RWPE1 (cell line): Measurements from ENCODE around the gene SLC39A11.

ENCODE experiments used
- CTCF ChIA-PET: fragments of 350-600 bp; sonication (Branson Sonifier 250); formaldehyde crosslinking; extraction: SDS; loops from one replicate; lab custom pipeline; 2021; lab: Yijun Ruan, JAX
- POLR2A ChIA-PET: fragments of 400-600 bp; formaldehyde crosslinking; extraction: SDS; loops from one replicate; lab custom pipeline; 2020; ENCODE audit warnings: antibody characterized with exemption; ENCODE audit not compliant: low non-redundant PET; lab: Yijun Ruan, JAX
- DNase-seq: peaks from one replicate; pipeline ENCODE4 v3.0.0; 2012; ENCODE audit warnings: low spot score
- H3K27ac ChIP-seq: fragments of 450-650 bp; 2 replicates; pipeline ENCODE4 v1.5.1; 2017
- TF ChIP-seq, protein P1 (sequence below): fragments of 450-650 bp; conservative IDR thresholded peaks from 2 replicates; pipeline ENCODE4 v1.5.1; 2017; ENCODE audit warnings: low read depth, mild to moderate bottlenecking

Gene SLC39A11

DNA sequence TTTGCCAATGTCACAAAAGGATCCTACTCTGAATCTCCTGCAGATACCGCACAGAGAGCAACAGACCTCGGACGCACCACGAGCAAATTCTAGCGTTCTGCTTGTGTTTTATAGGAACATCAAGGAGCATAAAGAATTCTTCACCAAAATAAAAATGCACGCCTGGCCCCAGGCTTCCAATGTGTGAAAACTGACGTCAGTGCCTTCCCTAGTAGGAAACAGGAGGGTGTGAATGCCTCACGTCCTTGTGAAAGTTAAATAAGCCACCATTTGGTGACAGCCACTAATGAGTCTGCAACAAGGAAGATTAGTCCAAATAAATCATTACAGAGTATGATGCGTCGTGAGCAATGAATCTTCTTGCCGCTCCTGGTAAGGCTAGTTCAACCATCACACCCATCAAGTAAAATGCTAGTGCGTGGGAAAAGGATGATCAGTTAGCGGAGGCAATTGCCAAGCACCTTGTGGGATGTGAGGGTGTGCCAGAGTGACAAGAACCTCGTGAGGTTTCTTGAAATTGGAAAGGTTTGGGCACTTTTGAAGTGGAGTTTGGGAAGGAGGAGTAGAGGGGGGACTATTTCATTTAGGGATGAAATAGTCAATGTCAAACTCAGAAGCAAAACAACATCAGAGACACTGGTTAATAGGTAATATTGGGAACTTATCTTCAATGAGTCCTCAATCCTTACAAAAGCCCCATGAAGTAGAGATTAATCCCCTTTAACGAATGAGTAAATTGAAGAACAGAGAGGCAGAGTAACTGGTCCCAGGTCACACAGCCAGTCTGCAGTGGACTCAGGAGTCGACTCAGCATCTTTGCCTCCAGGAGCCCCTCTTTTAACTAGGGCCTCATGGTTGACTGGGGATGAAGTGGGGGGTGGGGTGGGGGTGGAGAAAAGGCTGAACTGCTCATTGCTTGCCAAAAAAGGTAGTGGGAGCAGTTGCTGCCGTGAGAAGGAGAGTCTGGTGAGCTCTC, 238.8 kb downstream of the SLC39A11 start:
- no peak overlapping the region for H3K27ac ChIP-seq
- ChIA-PET POLR2A (no interaction called here), CTCF (no interaction called here)
- no peak for DNase-seq
- TF ChIP-seq, protein P1, sequence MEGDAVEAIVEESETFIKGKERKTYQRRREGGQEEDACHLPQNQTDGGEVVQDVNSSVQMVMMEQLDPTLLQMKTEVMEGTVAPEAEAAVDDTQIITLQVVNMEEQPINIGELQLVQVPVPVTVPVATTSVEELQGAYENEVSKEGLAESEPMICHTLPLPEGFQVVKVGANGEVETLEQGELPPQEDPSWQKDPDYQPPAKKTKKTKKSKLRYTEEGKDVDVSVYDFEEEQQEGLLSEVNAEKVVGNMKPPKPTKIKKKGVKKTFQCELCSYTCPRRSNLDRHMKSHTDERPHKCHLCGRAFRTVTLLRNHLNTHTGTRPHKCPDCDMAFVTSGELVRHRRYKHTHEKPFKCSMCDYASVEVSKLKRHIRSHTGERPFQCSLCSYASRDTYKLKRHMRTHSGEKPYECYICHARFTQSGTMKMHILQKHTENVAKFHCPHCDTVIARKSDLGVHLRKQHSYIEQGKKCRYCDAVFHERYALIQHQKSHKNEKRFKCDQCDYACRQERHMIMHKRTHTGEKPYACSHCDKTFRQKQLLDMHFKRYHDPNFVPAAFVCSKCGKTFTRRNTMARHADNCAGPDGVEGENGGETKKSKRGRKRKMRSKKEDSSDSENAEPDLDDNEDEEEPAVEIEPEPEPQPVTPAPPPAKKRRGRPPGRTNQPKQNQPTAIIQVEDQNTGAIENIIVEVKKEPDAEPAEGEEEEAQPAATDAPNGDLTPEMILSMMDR = no peak

DNA sequence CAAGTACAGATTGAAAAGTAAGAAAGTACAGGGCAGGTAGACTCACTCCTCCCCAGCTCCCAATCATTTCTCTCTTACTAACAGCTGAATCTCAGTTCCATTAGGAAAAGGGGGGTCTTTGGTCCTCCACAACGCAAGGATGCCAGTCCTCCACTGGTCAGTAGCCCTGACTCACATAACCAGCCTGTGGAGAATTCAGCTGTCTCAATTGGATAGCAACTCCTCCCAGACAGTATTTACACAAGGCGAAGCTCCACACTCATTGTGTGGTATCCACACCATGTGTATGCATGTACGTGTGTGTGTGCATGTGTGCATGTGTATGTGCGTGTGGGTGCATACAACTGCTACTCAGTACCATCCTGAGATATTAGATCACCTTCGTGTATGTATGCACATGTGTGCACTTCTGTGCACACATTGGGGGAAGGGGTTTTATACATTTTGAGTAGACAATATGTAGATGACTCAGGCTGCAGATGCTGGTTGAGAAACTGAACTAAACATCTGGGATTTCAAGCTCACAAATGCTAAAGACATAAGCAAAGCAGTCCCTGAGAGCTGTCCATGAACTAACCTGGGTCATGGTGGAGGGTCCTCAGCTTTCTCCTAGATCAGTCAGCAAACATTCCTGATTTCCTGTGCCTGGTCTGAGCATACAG, 240.1 kb downstream of the SLC39A11 start:
- ChIA-PET CTCF (interaction anchor here (0.6 kb wide), 1 partner anchor 85 kb away, joined by 4 read pairs; no protein-coding TSS in a partner anchor), POLR2A (no interaction called here)
- H3K27ac ChIP-seq = no peak overlapping the region
- DNase-seq = no peak
- TF ChIP-seq, protein P1 = no peak

DNA sequence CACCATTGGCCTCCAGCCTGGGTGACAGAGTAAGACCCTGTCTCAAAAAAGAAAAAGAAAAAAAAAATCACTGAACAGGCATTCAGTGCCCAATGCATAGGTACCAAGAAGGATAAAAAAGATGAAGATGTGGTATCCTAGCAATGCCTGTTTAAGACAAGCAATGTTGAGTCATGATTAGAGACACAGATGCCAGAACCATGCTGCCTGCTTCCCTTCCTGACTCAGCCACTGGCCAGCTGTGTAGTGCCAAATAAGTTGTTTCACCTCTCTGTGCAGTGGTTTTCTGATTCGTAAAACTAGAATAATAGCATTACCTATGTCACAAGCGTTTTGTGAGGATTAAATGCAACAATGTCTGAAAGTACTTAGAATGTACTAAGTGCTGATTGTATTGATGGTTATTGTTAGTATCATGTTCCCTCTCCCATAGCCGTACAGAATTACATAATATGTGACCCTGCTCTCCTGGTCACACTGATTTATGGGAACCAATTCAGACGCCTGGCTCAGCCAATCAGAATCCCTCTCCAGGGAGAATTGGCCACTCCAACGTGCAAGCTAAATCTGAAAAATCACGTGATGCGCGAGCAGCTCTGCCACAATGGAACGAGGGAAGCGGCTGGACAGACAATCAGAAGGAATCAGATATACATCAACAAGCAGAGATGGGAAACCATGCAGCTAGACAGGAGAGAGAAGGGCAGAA, 241.9 kb downstream of the SLC39A11 start:
- CTCF ChIA-PET = interaction anchor here (0.6 to 0.7 kb wide), 2 partner anchors 17 to 241 kb away, joined by 3 read pairs; no protein-coding TSS in a partner anchor
- DNase-seq = peak; percentile 9

DNA sequence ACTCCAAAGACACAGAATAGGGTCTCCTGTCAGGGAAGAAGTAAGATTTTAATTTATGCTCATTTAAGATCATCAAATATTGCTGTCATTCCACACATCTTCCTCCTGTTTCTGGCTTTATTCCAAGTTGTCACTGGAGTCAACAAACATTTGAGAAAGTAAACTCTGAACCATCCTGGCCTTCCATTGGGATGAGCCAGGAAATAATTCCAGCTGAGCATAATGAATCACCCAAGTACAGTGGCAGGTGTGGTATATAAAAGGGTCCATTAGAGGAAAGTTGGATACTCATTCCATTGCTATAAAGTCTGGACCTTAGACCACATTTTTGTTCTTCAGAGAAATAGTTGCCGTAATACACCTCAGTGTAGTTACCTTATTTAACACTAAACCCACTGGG, 246.1 kb downstream of the SLC39A11 start:
- POLR2A ChIA-PET = no interaction called here
- no peak for DNase-seq
- CTCF ChIA-PET = no interaction called here
- TF ChIP-seq, protein P1 = no peak
- H3K27ac ChIP-seq = no peak overlapping the region

More for the DNA sequence above, 241.9 kb downstream of the SLC39A11 start:
- POLR2A ChIA-PET = no interaction called here
- TF ChIP-seq, protein P1 = no peak
- H3K27ac ChIP-seq = no peak overlapping the region

DNA sequence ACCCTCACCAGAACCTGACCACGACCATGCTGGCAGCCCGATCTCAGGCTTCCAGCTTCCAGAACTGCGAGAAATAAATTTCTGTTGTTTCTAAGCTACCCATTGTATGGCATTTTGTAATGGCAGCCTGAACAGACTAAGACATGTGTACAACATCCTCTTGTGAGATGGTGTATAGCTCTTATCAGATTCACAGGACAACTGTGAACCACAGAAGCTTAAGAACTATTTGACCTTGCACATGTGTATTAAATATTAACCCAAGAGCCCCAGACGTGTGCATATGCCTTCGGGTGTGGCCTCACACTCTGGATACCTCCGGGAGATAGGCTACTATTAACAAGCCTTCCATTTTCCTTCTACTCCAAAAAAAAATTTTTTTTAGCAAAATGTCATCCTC, 248.9 kb downstream of the SLC39A11 start:
- no peak for DNase-seq
- ChIA-PET CTCF (interaction anchor here (0.7 kb wide), 1 partner anchor 839 kb away, joined by 3 read pairs; no protein-coding TSS in a partner anchor), POLR2A (no interaction called here)
- H3K27ac ChIP-seq = no peak overlapping the region
- TF ChIP-seq, protein P1 = no peak

DNA sequence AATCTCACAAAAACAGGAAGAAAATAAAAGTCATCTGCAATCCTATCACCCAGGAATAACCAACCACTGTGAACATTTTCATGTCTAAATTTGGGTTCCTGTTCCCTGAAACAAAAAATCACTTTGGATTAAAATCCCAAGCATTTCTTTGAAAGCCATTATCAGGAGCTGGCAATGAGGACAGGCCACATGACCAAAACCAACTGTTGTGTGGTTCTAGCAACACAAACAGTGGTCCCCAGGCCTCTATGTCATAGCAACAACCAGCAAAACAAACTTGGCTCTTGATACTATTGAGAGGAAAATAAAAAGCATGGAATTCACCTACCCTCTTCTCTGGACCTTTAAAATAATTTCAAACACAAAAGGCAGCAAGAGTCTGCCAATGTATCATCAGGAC, 252.5 kb downstream of the SLC39A11 start:
- no peak for DNase-seq
- POLR2A ChIA-PET = no interaction called here
- CTCF ChIA-PET = interaction anchor here (0.6 kb wide), 1 partner anchor 357 kb away, joined by 3 read pairs; no protein-coding TSS in a partner anchor
- TF ChIP-seq, protein P1 = no peak
- H3K27ac ChIP-seq = no peak overlapping the region
